BJ (cell line): Measurements from ENCODE around the gene ANKRD65. TPM values are rescaled to one million over a fixed set of nuclear protein-coding genes. Genes with fewer than 3 reads are reported as not detected.

Source experiments
- CTCF ChIA-PET: fragments of 350-600 bp; formaldehyde crosslinking; extraction: SDS; loops from one replicate; lab custom pipeline; 2021; ENCODE audit warnings: antibody characterized with exemption, inconsistent platforms; lab: Yijun Ruan, JAX
- POLR2A ChIA-PET: fragments of 300-600 bp; sonication (Branson Sonifier 250); formaldehyde crosslinking; extraction: SDS; loops from one replicate; lab custom pipeline; 2021; ENCODE audit warnings: antibody characterized with exemption; lab: Charles Lee
- DNase-seq: peaks from one replicate; pipeline ENCODE4 v3.0.0-alpha.2; 2011; ENCODE audit warnings: low read depth
- H3K27me3 ChIP-seq: 2 replicates; pipeline ENCODE4 v1.6.0; 2011; ENCODE audit warnings: low read length; ENCODE audit not compliant: control insufficient read depth, insufficient read depth
- H3K36me3 ChIP-seq: 2 replicates; pipeline ENCODE4 v1.5.1; 2011; ENCODE audit warnings: low read length; ENCODE audit not compliant: control insufficient read depth, insufficient read depth
- H3K4me3 ChIP-seq: 2 replicates; pipeline ENCODE4 v1.5.1; 2011; ENCODE audit warnings: low read depth, mild to moderate bottlenecking, control low read depth, low read length
- CTCF ChIP-seq: IDR thresholded peaks from 2 replicates; pipeline ENCODE4 v1.5.1; 2011; ENCODE audit warnings: low read depth, mild to moderate bottlenecking, control low read depth, inconsistent platforms, low read length, moderate library complexity; ENCODE audit not compliant: insufficient read depth
- polyA plus RNA-seq: library from polyadenylated mRNA; depleted of rRNA; stranded (reverse); fragments of >200 nt; gene quantifications from 2 replicates; pipeline ENCODE4 v1.2.3, GENCODE V29; 2011

Gene ANKRD65
- polyA plus RNA-seq, 1 experiment = 0.43 TPM

- no peak for TF ChIP-seq CTCF
- ChIA-PET CTCF (interaction anchor here (0.9 to 4.6 kb wide), 2 partner anchors 9 to 34 kb away, joined by 3 to 24 read pairs; partner anchors contain the start of gene CCNL2), POLR2A (interaction anchor here (0.6 kb wide), 1 partner anchor 33 kb away, joined by 3 read pairs; no protein-coding TSS in a partner anchor)
- no peak for DNase-seq
- Histone ChIP-seq H3K36me3 (no peaks in the 10 kb centered on the region), H3K27me3 (peaks cover 4% of the 10 kb centered on the region; the same call in 1 of the 2 replicates), H3K4me3 (no peak overlapping the region)
These were observed 12.1 kb upstream of the ANKRD65 start for GRCh38 chr1:1432951-1433803.

GRCh38 chr1:1432274-1432950 is 11.3 kb upstream of the ANKRD65 start:
- no peak for TF ChIP-seq CTCF
- H3K27me3 ChIP-seq = peaks cover 4% of the 10 kb centered on the region; the same call in 1 of the 2 replicates
- H3K36me3 ChIP-seq = no peaks in the 10 kb centered on the region
- ChIA-PET POLR2A (no interaction called here), CTCF (interaction anchor here (0.9 to 4.6 kb wide), 2 partner anchors 10 to 33 kb away, joined by 3 to 24 read pairs; partner anchors contain the start of gene CCNL2)
- no peak for DNase-seq
- H3K4me3 ChIP-seq = no peak overlapping the region

GRCh38 chr1:1431845-1432273 is 10.8 kb upstream of the ANKRD65 start:
- DNase-seq = no peak
- POLR2A ChIA-PET = no interaction called here
- CTCF ChIA-PET = interaction anchor here (4.6 kb wide), 1 partner anchor 10 kb away, joined by 24 read pairs; no protein-coding TSS in a partner anchor
- TF ChIP-seq CTCF = no peak
- Histone ChIP-seq H3K27me3 (peaks cover 4% of the 10 kb centered on the region; the same call in 1 of the 2 replicates), H3K36me3 (no peaks in the 10 kb centered on the region), H3K4me3 (no peak overlapping the region)

- TF ChIP-seq CTCF = no peak
- H3K27me3 ChIP-seq = 0 out of 2 replicates have a peak, but pooled peaks cover under 1% of the 10 kb centered on the region
- POLR2A ChIA-PET = no interaction called here
- no peaks in the 10 kb centered on the region for H3K36me3 ChIP-seq
- H3K4me3 ChIP-seq = no peak overlapping the region
- CTCF ChIA-PET = interaction anchor here (0.6 to 4.6 kb wide), 2 partner anchors 11 to 32 kb away, joined by 3 to 24 read pairs; no protein-coding TSS in a partner anchor
- no peak for DNase-seq
These were observed 10.1 kb upstream of the ANKRD65 start for GRCh38 chr1:1430992-1431844.
